HepG2 (cell line): ENCODE results near the gene NFKBIA. TPM values are rescaled to one million over a fixed set of nuclear protein-coding genes. Genes with fewer than 3 reads are reported as not detected.

Experiments
- CSRNP1 ChIP-seq: sonication (generic); formaldehyde crosslinking; IDR thresholded peaks from 2 replicates; pipeline ENCODE4 v1.8.1; 2023; ENCODE audit warnings: mild to moderate bottlenecking, missing genetic modification reagents
- DPF2 ChIP-seq: sonication (generic); formaldehyde crosslinking; IDR thresholded peaks from 2 replicates; pipeline ENCODE4 v1.4.0; 2020; ENCODE audit warnings: mild to moderate bottlenecking, low read depth, missing genetic modification reagents, borderline replicate concordance
- FOXK1 ChIP-seq: sonication (generic); formaldehyde crosslinking; IDR thresholded peaks from 2 replicates; pipeline ENCODE4 v1.4.0; 2020; ENCODE audit warnings: low read depth, missing genetic modification reagents, borderline replicate concordance
- GATA4 ChIP-seq: sonication (generic); IDR thresholded peaks from 2 replicates; pipeline ENCODE4 v1.6.1; 2016; ENCODE audit warnings: antibody characterized with exemption, low read depth, borderline replicate concordance
- IKZF5 ChIP-seq: IDR thresholded peaks from 2 replicates; pipeline ENCODE4 v1.6.1; 2018; ENCODE audit warnings: missing genetic modification reagents, mild to moderate bottlenecking, missing compliant biosample characterization
- NONO ChIP-seq, 2 experiments: fragments of 450-650 bp in 1 of 2; sonication (generic) in 1 of 2; formaldehyde crosslinking in 1 of 2; IDR thresholded peaks in 1 of 2; conservative IDR thresholded peaks in 1 of 2; 2 replicates each; pipeline versions ENCODE4 v1.6.1 to v1.8.0; 2017 to 2022; ENCODE audit warnings: mild to moderate bottlenecking in 1 of 2, missing genetic modification reagents in 1 of 2, moderate library complexity in 1 of 2
- PATZ1 ChIP-seq: sonication (generic); formaldehyde crosslinking; IDR thresholded peaks from 2 replicates; pipeline ENCODE4 v1.4.0; 2020; ENCODE audit warnings: missing genetic modification reagents
- PRDM15 ChIP-seq: sonication (generic); formaldehyde crosslinking; IDR thresholded peaks from 2 replicates; pipeline ENCODE4 v1.4.0; 2020; ENCODE audit warnings: missing genetic modification reagents
- PREB ChIP-seq: sonication (generic); formaldehyde crosslinking; IDR thresholded peaks from 2 replicates; pipeline ENCODE4 v1.4.0; 2020; ENCODE audit warnings: missing genetic modification reagents
- RAD51 ChIP-seq: fragments of 450-650 bp; IDR thresholded peaks from 2 replicates; pipeline ENCODE4 v1.6.1; 2016; ENCODE audit warnings: borderline replicate concordance
- RBM22 ChIP-seq: fragments of 200-400 bp; formaldehyde crosslinking; optimal IDR thresholded peaks from 2 replicates; pipeline ENCODE3; 2017; ENCODE audit warnings: mild to moderate bottlenecking, low read length, moderate library complexity
- TAF15 ChIP-seq: fragments of 200-400 bp; formaldehyde crosslinking; IDR thresholded peaks from one replicate; pipeline ENCODE4 v1.6.1; 2018; ENCODE audit warnings: mild to moderate bottlenecking, low read depth, low read length; ENCODE audit not compliant: poor library complexity, severe bottlenecking
- TOPORS ChIP-seq: sonication (generic); formaldehyde crosslinking; IDR thresholded peaks from 2 replicates; pipeline ENCODE4 v1.8.0; 2023; ENCODE audit warnings: mild to moderate bottlenecking, missing genetic modification reagents
- ZNF33A ChIP-seq: sonication (generic); formaldehyde crosslinking; IDR thresholded peaks from 2 replicates; pipeline ENCODE4 v1.5.1; 2020; ENCODE audit warnings: missing genetic modification reagents, mild to moderate bottlenecking, moderate library complexity, borderline replicate concordance
- ZNF382 ChIP-seq: sonication (generic); formaldehyde crosslinking; IDR thresholded peaks from 2 replicates; pipeline ENCODE4 v1.5.0; 2020; ENCODE audit warnings: missing genetic modification reagents, mild to moderate bottlenecking, borderline replicate concordance
- ZNF446 ChIP-seq: sonication (generic); formaldehyde crosslinking; IDR thresholded peaks from 2 replicates; pipeline ENCODE4 v1.5.0; 2020; ENCODE audit warnings: mild to moderate bottlenecking, missing genetic modification reagents
- ZNF562 ChIP-seq: sonication (generic); formaldehyde crosslinking; IDR thresholded peaks from 2 replicates; pipeline ENCODE4 v1.8.0; 2022; ENCODE audit warnings: missing genetic modification reagents, borderline replicate concordance
- ZNF644 ChIP-seq: IDR thresholded peaks from 2 replicates; pipeline ENCODE4 v1.6.1; 2016; ENCODE audit warnings: low read depth
- ZNF891 ChIP-seq: sonication (generic); formaldehyde crosslinking; IDR thresholded peaks from 2 replicates; pipeline ENCODE4 v1.5.0; 2020; ENCODE audit warnings: mild to moderate bottlenecking, missing genetic modification reagents
- polyA plus RNA-seq, 8 experiments: library from polyadenylated mRNA; depleted of rRNA in 3 of 8; stranded (reverse) in 7 of 8; unstranded in 1 of 8; fragments of >200 nt; fragmentation: Illumina TruSeq in 4 of 8; extraction: Trizol in 4 of 8; gene quantifications; 2 replicates each; pipeline versions ENCODE4 v1.2.1 to v1.2.3, GENCODE V29; 2011 to 2016; ENCODE audit warnings: low read depth in 4 of 8, missing spikeins in 1 of 8, mixed read lengths in 1 of 8; ENCODE audit not compliant: insufficient read depth in 1 of 8
- total RNA-seq, 5 experiments: library from RNA; depleted of rRNA; stranded (reverse); fragments of >200 nt; fragmentation: Illumina TruSeq; extraction: Trizol; gene quantifications; 2 replicates each; pipeline ENCODE4 v1.2.3, GENCODE V29; 2016; ENCODE audit warnings: low read depth in 1 of 5

Gene NFKBIA
- total and polyA plus RNA-seq, 2 of the 13 experiments (the other 11 are each of a cell fraction or from before 2014, with no cell fraction given): 197 to 319 TPM

- TF ChIP-seq PATZ1 (CRISPR knock-in tag) (peak; percentile 6; the same call in 1 of the 2 replicates), RBM22 (peak; percentile 3), DPF2 (no peak), GATA4 (no peak), NONO (IDR thresholded peaks at IDR 0.05) (no peak), NONO (CRISPR knock-in tag; conservative IDR thresholded peaks at IDR 0.05) (no peak), ZNF382 (no peak), TAF15 (no peak), PRDM15 (CRISPR knock-in tag) (no peak), ZNF446 (CRISPR knock-in tag) (no peak), TOPORS (CRISPR knock-in tag) (0 out of 2 replicates have a peak, but pooled peaks have one; percentile 2), IKZF5 (CRISPR knock-in tag) (no peak), PREB (CRISPR knock-in tag) (no peak), ZNF644 (CRISPR knock-in tag) (no peak), ZNF562 (CRISPR knock-in tag) (no peak), FOXK1 (no peak), RAD51 (no peak), ZNF33A (no peak), ZNF891 (CRISPR knock-in tag) (peak; percentile 71), CSRNP1 (CRISPR knock-in tag) (no peak)
Measured at GRCh38 chr14:35402323-35403113, 2.0 kb downstream of the NFKBIA start (continued).
